Thyroid gland (tissue), 4 donors: ENCODE data around the gene APP.

ENCODE experiments used
- POLR2A ChIP-seq, 2 donors: fragments of 450-650 bp; IDR thresholded peaks; one replicate each; pipeline ENCODE4 v1.6.1; 2017; ENCODE audit warnings: antibody characterized with exemption in 2 of 2, mild to moderate bottlenecking in 2 of 2, moderate library complexity in 1 of 2
- TF ChIP-seq, protein P1 (sequence below), 6 experiments: fragments of 200-600 bp in 3 of 6; fragments of 450-650 bp in 3 of 6; sonication (generic) in 3 of 6; IDR thresholded peaks; one replicate each; pipeline ENCODE4 v1.5.1; 2016 to 2019; ENCODE audit warnings: antibody characterized with exemption in 6 of 6, mild to moderate bottlenecking in 2 of 6, inconsistent platforms in 1 of 6, moderate library complexity in 1 of 6

DNA sequence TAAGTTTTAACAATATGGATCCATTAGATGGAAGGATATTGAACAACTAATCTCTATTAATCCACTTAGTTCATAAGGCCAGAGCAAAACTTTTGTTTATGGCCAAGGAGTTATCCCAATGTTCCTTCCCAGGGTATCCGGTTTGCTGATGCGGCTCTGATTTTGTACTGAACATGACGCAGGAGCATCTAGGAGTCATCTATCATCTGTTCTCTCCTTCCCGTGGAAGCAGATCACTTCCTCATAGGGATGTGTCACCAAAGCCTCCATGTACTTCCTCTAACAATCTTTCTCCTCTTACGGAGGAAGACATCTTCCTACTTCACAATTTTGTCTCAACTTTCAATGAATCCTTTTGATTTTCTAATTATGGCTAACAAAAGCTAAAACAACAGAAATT lies 206.6 kb downstream of the APP start:
- TF ChIP-seq, protein P1, sequence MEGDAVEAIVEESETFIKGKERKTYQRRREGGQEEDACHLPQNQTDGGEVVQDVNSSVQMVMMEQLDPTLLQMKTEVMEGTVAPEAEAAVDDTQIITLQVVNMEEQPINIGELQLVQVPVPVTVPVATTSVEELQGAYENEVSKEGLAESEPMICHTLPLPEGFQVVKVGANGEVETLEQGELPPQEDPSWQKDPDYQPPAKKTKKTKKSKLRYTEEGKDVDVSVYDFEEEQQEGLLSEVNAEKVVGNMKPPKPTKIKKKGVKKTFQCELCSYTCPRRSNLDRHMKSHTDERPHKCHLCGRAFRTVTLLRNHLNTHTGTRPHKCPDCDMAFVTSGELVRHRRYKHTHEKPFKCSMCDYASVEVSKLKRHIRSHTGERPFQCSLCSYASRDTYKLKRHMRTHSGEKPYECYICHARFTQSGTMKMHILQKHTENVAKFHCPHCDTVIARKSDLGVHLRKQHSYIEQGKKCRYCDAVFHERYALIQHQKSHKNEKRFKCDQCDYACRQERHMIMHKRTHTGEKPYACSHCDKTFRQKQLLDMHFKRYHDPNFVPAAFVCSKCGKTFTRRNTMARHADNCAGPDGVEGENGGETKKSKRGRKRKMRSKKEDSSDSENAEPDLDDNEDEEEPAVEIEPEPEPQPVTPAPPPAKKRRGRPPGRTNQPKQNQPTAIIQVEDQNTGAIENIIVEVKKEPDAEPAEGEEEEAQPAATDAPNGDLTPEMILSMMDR (IDR thresholded peaks at IDR 0.05) = no peak
- no peak for TF ChIP-seq POLR2A (IDR thresholded peaks at IDR 0.05)
